Measurements from ENCODE around the gene PRR20E.
"Not testable (repeated sequence)": the region's sequence is repeated elsewhere in the genome, so short reads cannot be mapped to it uniquely, and the experiment has no call there.

DNA sequence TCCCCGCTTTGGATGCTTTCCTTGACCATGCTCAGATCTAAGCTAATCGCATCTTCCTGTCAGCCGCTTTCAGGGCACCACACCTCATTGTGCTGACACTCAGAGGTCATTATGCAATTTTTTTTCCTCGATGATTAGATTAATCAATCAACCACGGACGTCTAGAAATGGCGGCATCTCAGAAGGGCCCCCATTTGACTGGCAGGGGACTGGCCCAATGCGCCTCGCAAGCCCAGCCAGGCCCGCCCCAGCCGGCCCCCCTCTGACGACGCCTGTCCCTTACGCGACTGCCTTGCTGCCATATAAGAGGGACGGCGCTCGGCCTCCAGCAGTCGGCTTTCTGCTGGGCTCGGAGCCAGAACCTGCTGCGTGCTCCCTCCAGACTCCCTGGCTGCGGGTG is 19.8 kb upstream of the PRR20E start, which contains the start of gene PRR20B:
- TF ChIP-seq, protein P1, sequence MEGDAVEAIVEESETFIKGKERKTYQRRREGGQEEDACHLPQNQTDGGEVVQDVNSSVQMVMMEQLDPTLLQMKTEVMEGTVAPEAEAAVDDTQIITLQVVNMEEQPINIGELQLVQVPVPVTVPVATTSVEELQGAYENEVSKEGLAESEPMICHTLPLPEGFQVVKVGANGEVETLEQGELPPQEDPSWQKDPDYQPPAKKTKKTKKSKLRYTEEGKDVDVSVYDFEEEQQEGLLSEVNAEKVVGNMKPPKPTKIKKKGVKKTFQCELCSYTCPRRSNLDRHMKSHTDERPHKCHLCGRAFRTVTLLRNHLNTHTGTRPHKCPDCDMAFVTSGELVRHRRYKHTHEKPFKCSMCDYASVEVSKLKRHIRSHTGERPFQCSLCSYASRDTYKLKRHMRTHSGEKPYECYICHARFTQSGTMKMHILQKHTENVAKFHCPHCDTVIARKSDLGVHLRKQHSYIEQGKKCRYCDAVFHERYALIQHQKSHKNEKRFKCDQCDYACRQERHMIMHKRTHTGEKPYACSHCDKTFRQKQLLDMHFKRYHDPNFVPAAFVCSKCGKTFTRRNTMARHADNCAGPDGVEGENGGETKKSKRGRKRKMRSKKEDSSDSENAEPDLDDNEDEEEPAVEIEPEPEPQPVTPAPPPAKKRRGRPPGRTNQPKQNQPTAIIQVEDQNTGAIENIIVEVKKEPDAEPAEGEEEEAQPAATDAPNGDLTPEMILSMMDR (conservative IDR thresholded peaks at IDR 0.05; ENCODE audit: low read depth in 2 of 2) = not testable (repeated sequence)
- TF ChIP-seq, protein P2, sequence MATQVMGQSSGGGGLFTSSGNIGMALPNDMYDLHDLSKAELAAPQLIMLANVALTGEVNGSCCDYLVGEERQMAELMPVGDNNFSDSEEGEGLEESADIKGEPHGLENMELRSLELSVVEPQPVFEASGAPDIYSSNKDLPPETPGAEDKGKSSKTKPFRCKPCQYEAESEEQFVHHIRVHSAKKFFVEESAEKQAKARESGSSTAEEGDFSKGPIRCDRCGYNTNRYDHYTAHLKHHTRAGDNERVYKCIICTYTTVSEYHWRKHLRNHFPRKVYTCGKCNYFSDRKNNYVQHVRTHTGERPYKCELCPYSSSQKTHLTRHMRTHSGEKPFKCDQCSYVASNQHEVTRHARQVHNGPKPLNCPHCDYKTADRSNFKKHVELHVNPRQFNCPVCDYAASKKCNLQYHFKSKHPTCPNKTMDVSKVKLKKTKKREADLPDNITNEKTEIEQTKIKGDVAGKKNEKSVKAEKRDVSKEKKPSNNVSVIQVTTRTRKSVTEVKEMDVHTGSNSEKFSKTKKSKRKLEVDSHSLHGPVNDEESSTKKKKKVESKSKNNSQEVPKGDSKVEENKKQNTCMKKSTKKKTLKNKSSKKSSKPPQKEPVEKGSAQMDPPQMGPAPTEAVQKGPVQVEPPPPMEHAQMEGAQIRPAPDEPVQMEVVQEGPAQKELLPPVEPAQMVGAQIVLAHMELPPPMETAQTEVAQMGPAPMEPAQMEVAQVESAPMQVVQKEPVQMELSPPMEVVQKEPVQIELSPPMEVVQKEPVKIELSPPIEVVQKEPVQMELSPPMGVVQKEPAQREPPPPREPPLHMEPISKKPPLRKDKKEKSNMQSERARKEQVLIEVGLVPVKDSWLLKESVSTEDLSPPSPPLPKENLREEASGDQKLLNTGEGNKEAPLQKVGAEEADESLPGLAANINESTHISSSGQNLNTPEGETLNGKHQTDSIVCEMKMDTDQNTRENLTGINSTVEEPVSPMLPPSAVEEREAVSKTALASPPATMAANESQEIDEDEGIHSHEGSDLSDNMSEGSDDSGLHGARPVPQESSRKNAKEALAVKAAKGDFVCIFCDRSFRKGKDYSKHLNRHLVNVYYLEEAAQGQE (IDR thresholded peaks at IDR 0.05; ENCODE audit: unreplicated experiment) = not testable (repeated sequence)
- not testable (repeated sequence) for TF ChIP-seq JUNB (IDR thresholded peaks at IDR 0.05; ENCODE audit: unreplicated experiment); EZH2 (IDR thresholded peaks at IDR 0.05; ENCODE audit: low read depth, unreplicated experiment); STAT1 (IDR thresholded peaks at IDR 0.05; ENCODE audit: unreplicated experiment); EZH2phosphoT487 (IDR thresholded peaks at IDR 0.05; ENCODE audit: unreplicated experiment); CREB1 (CRISPR knock-in tag; IDR thresholded peaks at IDR 0.05; ENCODE audit: low read depth)
